GM03348 (cell line): ENCODE measurements around the gene TRPM3.

Experiments
- DNase-seq: peaks from one replicate; pipeline ENCODE4 v3.0.0; 2012; ENCODE audit warnings: low spot score

TRPM3 gene

GRCh38 chr9:70947086-70947485 lies 174.3 kb downstream of the TRPM3 start:
- DNase-seq: no peak

- DNase-seq: no peak
These were observed 176.1 kb downstream of the TRPM3 start for GRCh38 chr9:70945301-70945700.

GRCh38 chr9:70941191-70941590 lies 180.2 kb downstream of the TRPM3 start:
- DNase-seq: no peak

- no peak for DNase-seq
These were observed 180.8 kb downstream of the TRPM3 start for GRCh38 chr9:70940605-70941004.

- DNase-seq: no peak
These were observed 184.9 kb downstream of the TRPM3 start for GRCh38 chr9:70936536-70936935.

GRCh38 chr9:70935856-70936255 lies 185.6 kb downstream of the TRPM3 start:
- peak; percentile 64 for DNase-seq

- DNase-seq: no peak
These were observed 186.8 kb downstream of the TRPM3 start for GRCh38 chr9:70934642-70935041.

- peak; percentile 39 for DNase-seq
These were observed 188.1 kb downstream of the TRPM3 start for GRCh38 chr9:70933321-70933720.

- DNase-seq: no peak
These were observed 189.3 kb downstream of the TRPM3 start for GRCh38 chr9:70932097-70932496.

GRCh38 chr9:70927530-70927929 lies 193.9 kb downstream of the TRPM3 start:
- DNase-seq: no peak

- peak; percentile 65 for DNase-seq
These were observed 196.4 kb downstream of the TRPM3 start for GRCh38 chr9:70924895-70925547.

- DNase-seq: peak; percentile 51
These were observed 197.0 kb downstream of the TRPM3 start for GRCh38 chr9:70924380-70924779.

GRCh38 chr9:70923961-70924360 lies 197.5 kb downstream of the TRPM3 start:
- DNase-seq: no peak

GRCh38 chr9:70921136-70921535 lies 200.3 kb downstream of the TRPM3 start:
- DNase-seq: no peak

- DNase-seq: no peak
These were observed 204.1 kb downstream of the TRPM3 start for GRCh38 chr9:70917277-70917676.

- DNase-seq: no peak
These were observed 209.6 kb downstream of the TRPM3 start for GRCh38 chr9:70911791-70912190.

- no peak for DNase-seq
These were observed 210.8 kb downstream of the TRPM3 start for GRCh38 chr9:70910598-70910997.

- peak; percentile 79 for DNase-seq
These were observed 218.7 kb downstream of the TRPM3 start for GRCh38 chr9:70902692-70903131.

- no peak for DNase-seq
These were observed 219.2 kb downstream of the TRPM3 start for GRCh38 chr9:70902171-70902570.

GRCh38 chr9:70901746-70902145 lies 219.7 kb downstream of the TRPM3 start:
- no peak for DNase-seq

- DNase-seq: no peak
These were observed 220.4 kb downstream of the TRPM3 start for GRCh38 chr9:70901013-70901412.

- no peak for DNase-seq
These were observed 227.8 kb downstream of the TRPM3 start for GRCh38 chr9:70893580-70894122.

- no peak for DNase-seq
These were observed 232.9 kb downstream of the TRPM3 start for GRCh38 chr9:70888471-70888870.

- no peak for DNase-seq
These were observed 233.6 kb downstream of the TRPM3 start for GRCh38 chr9:70887826-70888225.
